GM12878 (cell line): Measurements from ENCODE around the gene AFF1. TPM values are rescaled to one million over a fixed set of nuclear protein-coding genes. Genes with fewer than 3 reads are reported as not detected.

ENCODE experiments used
- BRCA1 ChIP-seq: IDR thresholded peaks from 2 replicates; pipeline ENCODE4 v1.6.1; 2011; ENCODE audit warnings: low read depth, low read length, improper control_type of control experiment
- CBX3 ChIP-seq: fragments of 200-600 bp; sonication (generic); IDR thresholded peaks from 2 replicates; pipeline ENCODE4 v1.6.1; 2016; ENCODE audit warnings: low read depth, borderline replicate concordance
- EED ChIP-seq: sonication (generic); IDR thresholded peaks from 2 replicates; pipeline ENCODE4 v1.6.1; 2016; ENCODE audit warnings: antibody characterized with exemption, low read depth
- FOXM1 ChIP-seq: IDR thresholded peaks from 2 replicates; pipeline ENCODE4 v1.6.1; 2012; ENCODE audit warnings: low read depth, mild to moderate bottlenecking, inconsistent platforms, low read length, moderate library complexity
- GATAD2B ChIP-seq: fragments of 450-650 bp; conservative IDR thresholded peaks from 2 replicates; pipeline ENCODE4 v1.6.1; 2017; ENCODE audit warnings: low read depth, mild to moderate bottlenecking, moderate library complexity
- HCFC1 ChIP-seq: fragments of 150-350 bp; IDR thresholded peaks from 2 replicates; pipeline ENCODE4 v1.6.1; 2014; ENCODE audit warnings: low read length
- HDAC2 ChIP-seq: fragments of 200-600 bp; sonication (generic); IDR thresholded peaks from 2 replicates; pipeline ENCODE4 v1.6.1; 2017
- IKZF1 ChIP-seq: fragments of 450-650 bp; conservative IDR thresholded peaks from 2 replicates; pipeline ENCODE4 v1.6.1; 2017; ENCODE audit warnings: antibody characterized with exemption, mild to moderate bottlenecking
- IKZF2 ChIP-seq, 2 experiments: fragments of 450-650 bp; IDR thresholded peaks; 2 replicates each; pipeline ENCODE4 v1.6.1; 2017; ENCODE audit warnings: mild to moderate bottlenecking in 2 of 2, moderate library complexity in 2 of 2
- KAT2A ChIP-seq: conservative IDR thresholded peaks from 2 replicates; pipeline ENCODE4 v1.6.1; 2011; ENCODE audit warnings: low read depth, low read length; ENCODE audit not compliant: control insufficient read depth
- MEF2A ChIP-seq: IDR thresholded peaks from 2 replicates; pipeline ENCODE4 v1.6.1; 2011; ENCODE audit warnings: low read depth, mild to moderate bottlenecking, low read length, moderate library complexity; ENCODE audit not compliant: insufficient read depth
- NFIC ChIP-seq: IDR thresholded peaks from 2 replicates; pipeline ENCODE4 v1.6.1; 2012; ENCODE audit warnings: low read depth, mild to moderate bottlenecking, inconsistent platforms, low read length, moderate library complexity
- PAX8 ChIP-seq: fragments of 450-650 bp; IDR thresholded peaks from 2 replicates; pipeline ENCODE4 v1.6.1; 2017; ENCODE audit warnings: mild to moderate bottlenecking, moderate library complexity
- RAD21 ChIP-seq: IDR thresholded peaks from 2 replicates; pipeline ENCODE4 v1.6.1; 2011; ENCODE audit warnings: mild to moderate bottlenecking, low read depth, low read length, moderate library complexity; ENCODE audit not compliant: insufficient read depth
- RCOR1 ChIP-seq: conservative IDR thresholded peaks from 2 replicates; pipeline ENCODE4 v1.6.1; 2012; ENCODE audit warnings: low read depth, low read length, improper control_type of control experiment
- RFX5 ChIP-seq: IDR thresholded peaks from 2 replicates; pipeline ENCODE4 v1.6.1; 2011; ENCODE audit warnings: low read depth, low read length, improper control_type of control experiment
- SKIL ChIP-seq: fragments of 450-650 bp; IDR thresholded peaks from 2 replicates; pipeline ENCODE4 v1.6.1; 2017; ENCODE audit warnings: mild to moderate bottlenecking, low read depth, inconsistent platforms; ENCODE audit not compliant: poor library complexity, severe bottlenecking
- SMARCA5 ChIP-seq: fragments of 450-650 bp; IDR thresholded peaks from 2 replicates; pipeline ENCODE4 v1.6.1; 2017; ENCODE audit warnings: mild to moderate bottlenecking
- SP1 ChIP-seq: IDR thresholded peaks from one replicate; pipeline ENCODE4 v1.6.1; 2011; ENCODE audit warnings: low read depth, low read length
- SUZ12 ChIP-seq: fragments of 200-600 bp; sonication (generic); IDR thresholded peaks from one replicate; pipeline ENCODE4 v1.6.1; 2018; ENCODE audit warnings: antibody characterized with exemption, mild to moderate bottlenecking; ENCODE audit not compliant: unreplicated experiment
- ZNF207 ChIP-seq: fragments of 450-650 bp; IDR thresholded peaks from 2 replicates; pipeline ENCODE4 v1.6.1; 2014; ENCODE audit warnings: antibody characterized with exemption, mild to moderate bottlenecking, borderline replicate concordance
- ZZZ3 ChIP-seq: IDR thresholded peaks from 2 replicates; pipeline ENCODE4 v1.6.1; 2011; ENCODE audit warnings: low read depth; ENCODE audit not compliant: control insufficient read depth, insufficient read length
- polyA plus RNA-seq, 11 experiments: library from polyadenylated mRNA; depleted of rRNA in 4 of 11; unstranded in 6 of 11; stranded (reverse) in 5 of 11; fragments of >200 nt; fragmentation: Nextera tagmentation in 4 of 11; fragmentation: Illumina TruSeq in 1 of 11; extraction: Ambion mirVana in 4 of 11; extraction: Trizol in 1 of 11; gene quantifications; 1 replicate in 1 of 11; 2 replicates in 10 of 11; pipeline versions ENCODE4 v1.2.1 to v1.2.3, GENCODE V29; 2011 to 2016; ENCODE audit warnings: inconsistent platforms in 2 of 11, missing spikeins in 2 of 11, low read depth in 1 of 11
- total RNA-seq, 4 experiments: library from RNA; depleted of rRNA in 3 of 4; stranded (reverse); fragments of >200 nt in 3 of 4; fragmentation: Illumina TruSeq in 1 of 4; extraction: Trizol in 1 of 4; gene quantifications; 2 replicates each; pipeline versions ENCODE4 v1.2.1 to v1.2.3, GENCODE V29; 2013 to 2021
- TF ChIP-seq, protein P1 (sequence below): fragments of 150-350 bp; IDR thresholded peaks from 2 replicates; pipeline ENCODE4 v1.6.1; 2016; ENCODE audit warnings: low read depth, low read length
- TF ChIP-seq, protein P2 (sequence below): fragments of 450-650 bp; IDR thresholded peaks from 2 replicates; pipeline ENCODE4 v1.6.1; 2018; ENCODE audit warnings: mild to moderate bottlenecking, low read depth, moderate library complexity; ENCODE audit not compliant: partially characterized antibody

AFF1 gene
- total and polyA plus RNA-seq, 10 of the 15 experiments (the other 5 are each of a cell fraction or from before 2014, with no cell fraction given) = 3.5 to 56.1 (median 21.5) TPM

GRCh38 chr4:87150498-87151261 is 215.9 kb downstream of the AFF1 start (continued):
- TF ChIP-seq, protein P1, sequence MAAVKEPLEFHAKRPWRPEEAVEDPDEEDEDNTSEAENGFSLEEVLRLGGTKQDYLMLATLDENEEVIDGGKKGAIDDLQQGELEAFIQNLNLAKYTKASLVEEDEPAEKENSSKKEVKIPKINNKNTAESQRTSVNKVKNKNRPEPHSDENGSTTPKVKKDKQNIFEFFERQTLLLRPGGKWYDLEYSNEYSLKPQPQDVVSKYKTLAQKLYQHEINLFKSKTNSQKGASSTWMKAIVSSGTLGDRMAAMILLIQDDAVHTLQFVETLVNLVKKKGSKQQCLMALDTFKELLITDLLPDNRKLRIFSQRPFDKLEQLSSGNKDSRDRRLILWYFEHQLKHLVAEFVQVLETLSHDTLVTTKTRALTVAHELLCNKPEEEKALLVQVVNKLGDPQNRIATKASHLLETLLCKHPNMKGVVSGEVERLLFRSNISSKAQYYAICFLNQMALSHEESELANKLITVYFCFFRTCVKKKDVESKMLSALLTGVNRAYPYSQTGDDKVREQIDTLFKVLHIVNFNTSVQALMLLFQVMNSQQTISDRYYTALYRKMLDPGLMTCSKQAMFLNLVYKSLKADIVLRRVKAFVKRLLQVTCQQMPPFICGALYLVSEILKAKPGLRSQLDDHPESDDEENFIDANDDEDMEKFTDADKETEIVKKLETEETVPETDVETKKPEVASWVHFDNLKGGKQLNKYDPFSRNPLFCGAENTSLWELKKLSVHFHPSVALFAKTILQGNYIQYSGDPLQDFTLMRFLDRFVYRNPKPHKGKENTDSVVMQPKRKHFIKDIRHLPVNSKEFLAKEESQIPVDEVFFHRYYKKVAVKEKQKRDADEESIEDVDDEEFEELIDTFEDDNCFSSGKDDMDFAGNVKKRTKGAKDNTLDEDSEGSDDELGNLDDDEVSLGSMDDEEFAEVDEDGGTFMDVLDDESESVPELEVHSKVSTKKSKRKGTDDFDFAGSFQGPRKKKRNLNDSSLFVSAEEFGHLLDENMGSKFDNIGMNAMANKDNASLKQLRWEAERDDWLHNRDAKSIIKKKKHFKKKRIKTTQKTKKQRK = no peak
- no peak for TF ChIP-seq CBX3
- TF ChIP-seq ZZZ3 = no peak
- TF ChIP-seq EED = no peak
- TF ChIP-seq MEF2A = 0 out of 2 replicates have a peak, but pooled peaks have one; percentile 16
- TF ChIP-seq GATAD2B = no peak
- TF ChIP-seq BRCA1 = no peak
- 0 out of 2 replicates have a peak, but pooled peaks have one; percentile 34 for TF ChIP-seq IKZF1
- no peak for TF ChIP-seq ZNF207
- TF ChIP-seq HDAC2 = no peak
- 0 out of 2 replicates have a peak, but pooled peaks have one; percentile 43 for TF ChIP-seq SMARCA5
- no peak for TF ChIP-seq HCFC1
- no peak for TF ChIP-seq NFIC
- TF ChIP-seq RAD21 = peak; percentile 90
- 0 out of 2 replicates have a peak, but pooled peaks have one; percentile 34 for TF ChIP-seq FOXM1
- TF ChIP-seq KAT2A = no peak
- TF ChIP-seq IKZF2 (IDR thresholded peaks at IDR 0.05) = peak in 1 of 2 experiments; percentile 27; a peak in 1 of 4 replicates
- TF ChIP-seq, protein P2, sequence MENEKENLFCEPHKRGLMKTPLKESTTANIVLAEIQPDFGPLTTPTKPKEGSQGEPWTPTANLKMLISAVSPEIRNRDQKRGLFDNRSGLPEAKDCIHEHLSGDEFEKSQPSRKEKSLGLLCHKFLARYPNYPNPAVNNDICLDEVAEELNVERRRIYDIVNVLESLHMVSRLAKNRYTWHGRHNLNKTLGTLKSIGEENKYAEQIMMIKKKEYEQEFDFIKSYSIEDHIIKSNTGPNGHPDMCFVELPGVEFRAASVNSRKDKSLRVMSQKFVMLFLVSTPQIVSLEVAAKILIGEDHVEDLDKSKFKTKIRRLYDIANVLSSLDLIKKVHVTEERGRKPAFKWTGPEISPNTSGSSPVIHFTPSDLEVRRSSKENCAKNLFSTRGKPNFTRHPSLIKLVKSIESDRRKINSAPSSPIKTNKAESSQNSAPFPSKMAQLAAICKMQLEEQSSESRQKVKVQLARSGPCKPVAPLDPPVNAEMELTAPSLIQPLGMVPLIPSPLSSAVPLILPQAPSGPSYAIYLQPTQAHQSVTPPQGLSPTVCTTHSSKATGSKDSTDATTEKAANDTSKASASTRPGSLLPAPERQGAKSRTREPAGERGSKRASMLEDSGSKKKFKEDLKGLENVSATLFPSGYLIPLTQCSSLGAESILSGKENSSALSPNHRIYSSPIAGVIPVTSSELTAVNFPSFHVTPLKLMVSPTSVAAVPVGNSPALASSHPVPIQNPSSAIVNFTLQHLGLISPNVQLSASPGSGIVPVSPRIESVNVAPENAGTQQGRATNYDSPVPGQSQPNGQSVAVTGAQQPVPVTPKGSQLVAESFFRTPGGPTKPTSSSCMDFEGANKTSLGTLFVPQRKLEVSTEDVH = no peak
- peak; percentile 74 for TF ChIP-seq SKIL
- TF ChIP-seq RFX5 = no peak
- TF ChIP-seq PAX8 = no peak
- no peak for TF ChIP-seq RCOR1
- no peak for TF ChIP-seq SUZ12
- TF ChIP-seq SP1 = no peak
